Ramos (cell line): ENCODE results near the gene GALNT1.

ENCODE experiments used
- in situ Hi-C: fragments of 300-500 bp; cut with MboI; formaldehyde crosslinking; loops from one replicate; pipeline ENCODE4 v1.14.3; 2022; ENCODE audit warnings: low sequenced_read_pairs; ENCODE audit not compliant: unreplicated experiment

GALNT1 gene

DNA sequence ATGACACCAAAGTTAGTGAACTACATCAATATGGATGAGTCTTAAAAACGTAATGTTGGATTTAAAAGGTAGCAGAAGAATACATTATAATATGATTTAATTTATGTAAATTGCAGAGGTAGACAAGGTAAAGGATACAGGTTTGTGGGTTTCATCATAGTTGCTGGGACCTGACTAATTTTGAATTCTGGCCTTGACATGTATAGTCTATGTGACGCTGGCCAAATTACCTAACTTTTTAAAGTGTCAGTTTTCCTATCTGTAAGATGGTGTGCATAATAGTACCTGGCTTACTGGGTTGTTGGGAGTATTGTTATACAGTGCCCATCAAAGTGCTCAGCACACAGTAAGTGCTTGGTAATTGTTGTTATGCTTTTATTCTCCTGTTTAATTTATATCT is 34.5 kb downstream of the GALNT1 start:
- in situ Hi-C loops = no loop called here

DNA sequence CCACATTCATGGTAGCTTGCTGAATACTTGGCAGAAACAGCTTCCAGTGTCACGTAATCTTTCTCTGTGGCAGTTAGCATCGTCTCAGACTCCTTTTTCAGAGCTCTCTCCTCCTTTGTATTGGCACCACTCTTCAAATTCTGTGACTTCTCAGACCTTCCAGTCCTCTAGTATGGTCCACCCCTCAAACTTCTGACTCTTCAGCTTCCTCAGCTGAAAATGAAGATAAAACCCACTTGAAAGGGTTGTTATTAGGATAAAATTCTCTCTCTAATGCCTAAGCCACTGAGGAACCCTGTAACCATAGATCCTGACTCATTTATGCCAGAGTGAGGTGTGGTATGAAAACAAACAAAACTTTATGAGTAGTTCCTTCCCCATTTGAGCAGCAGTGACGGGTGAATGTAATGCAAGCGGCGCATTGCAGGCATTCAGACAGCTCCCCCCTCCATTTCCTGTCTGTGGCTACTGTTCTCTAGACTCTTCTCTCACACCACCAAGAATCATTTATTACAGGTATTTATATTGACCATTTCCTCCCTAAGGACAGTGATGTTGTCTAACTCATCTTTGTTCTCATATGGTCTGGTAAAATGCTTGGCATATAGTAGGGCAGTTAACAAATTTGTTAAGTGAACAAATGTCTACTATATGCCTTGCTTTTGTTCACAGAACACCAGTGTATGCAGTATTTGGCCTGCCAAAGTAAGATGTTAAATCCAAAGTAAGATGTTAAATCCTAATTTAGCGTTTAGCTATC is 35.3 kb downstream of the GALNT1 start:
- in situ Hi-C loops = no loop called here

DNA sequence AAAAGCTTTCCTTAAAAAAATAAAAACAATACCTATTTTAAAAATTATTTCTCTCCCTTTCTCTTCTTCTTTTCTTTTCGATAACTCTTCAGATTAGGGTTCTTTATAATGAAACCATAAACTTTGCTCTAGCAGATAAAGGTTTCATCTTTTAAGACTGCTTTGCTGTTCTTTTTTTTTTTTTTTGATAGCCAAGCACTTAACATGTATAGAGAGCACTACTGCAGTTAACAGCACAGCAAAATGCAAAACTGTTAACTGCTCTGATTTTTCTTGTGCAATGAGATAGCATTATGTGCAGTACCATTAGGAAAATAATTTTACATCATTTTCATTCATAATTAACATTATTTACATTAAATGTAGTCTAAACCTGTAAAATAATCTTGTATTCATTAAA is 36.3 kb downstream of the GALNT1 start:
- in situ Hi-C loops = no loop called here

DNA sequence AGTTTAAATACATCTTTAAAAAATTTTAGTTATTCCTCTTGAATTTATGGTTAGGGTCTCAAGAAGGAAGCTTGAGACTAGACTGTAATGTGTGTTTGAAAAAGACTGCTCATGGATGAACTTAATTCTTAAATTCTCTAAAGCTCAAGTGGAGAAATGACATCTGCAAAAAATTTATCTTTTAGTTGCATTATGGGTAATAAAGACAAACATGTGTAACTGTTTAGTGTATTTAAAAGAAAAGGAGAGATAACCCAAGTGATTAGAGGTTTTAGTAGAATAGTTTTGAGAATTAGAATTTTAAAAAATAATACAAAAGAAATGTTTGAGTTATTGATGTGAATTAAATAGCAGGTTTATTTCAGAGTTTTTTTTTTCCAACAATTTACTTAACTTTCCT is 36.7 kb downstream of the GALNT1 start:
- in situ Hi-C loops = no loop called here

DNA sequence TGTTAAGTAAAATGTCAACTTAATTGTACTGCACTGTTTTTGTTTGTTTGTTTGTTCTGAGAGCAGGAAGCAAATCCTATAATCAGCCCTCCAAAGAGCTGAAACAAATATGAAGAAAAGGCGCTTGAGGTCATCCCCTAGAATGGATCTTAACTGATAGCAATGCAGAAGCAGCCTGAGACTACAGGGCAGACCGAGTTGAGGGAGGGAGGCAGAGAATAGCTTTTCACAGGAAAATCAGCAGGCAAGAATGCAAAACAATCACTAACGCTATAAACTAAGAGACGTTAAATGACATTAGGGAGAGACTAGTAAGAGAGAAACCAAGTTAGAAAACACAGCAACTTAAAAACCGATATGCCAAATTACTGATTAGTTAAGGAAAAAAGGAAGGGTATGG is 37.2 kb downstream of the GALNT1 start:
- in situ Hi-C loops = no loop called here

DNA sequence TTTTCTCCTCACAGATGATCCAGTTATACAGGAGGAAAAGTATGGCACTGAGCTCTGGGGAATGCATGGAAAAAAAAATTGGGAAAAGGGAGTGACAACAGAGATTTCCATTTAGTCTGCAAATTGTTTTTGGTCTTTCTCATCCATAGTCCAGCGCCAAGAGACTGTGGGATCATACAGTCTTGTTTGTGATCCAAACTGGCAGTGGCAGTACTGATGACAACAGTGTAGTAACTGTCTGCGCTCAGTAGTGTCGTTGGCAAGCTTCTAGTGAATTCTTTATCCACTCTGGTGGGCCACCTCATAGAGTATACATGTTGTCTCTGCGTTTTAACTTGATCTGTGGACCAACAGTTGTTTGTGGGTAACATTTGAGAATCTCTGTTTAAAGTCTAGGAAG is 37.9 kb downstream of the GALNT1 start:
- in situ Hi-C loops = no loop called here

DNA sequence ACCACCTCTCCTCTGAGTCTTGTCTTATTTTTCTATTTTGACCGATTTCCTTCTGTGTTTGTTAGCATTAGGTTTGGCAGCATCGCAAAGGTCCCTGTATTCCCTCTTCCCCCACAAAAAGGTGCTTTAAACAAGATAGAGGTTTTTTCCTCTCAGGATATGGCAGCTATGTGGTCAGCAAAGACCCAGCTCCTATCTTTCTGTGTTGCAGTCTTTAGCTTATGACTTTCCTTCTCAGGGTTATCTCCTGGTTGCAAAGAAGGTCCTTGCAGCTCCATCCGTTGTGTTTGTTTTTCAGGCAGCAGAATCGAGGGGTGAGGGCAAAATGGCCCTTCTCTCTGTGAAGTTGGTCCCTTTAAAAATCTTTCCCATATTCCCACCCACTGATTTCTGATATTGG is 38.4 kb downstream of the GALNT1 start:
- in situ Hi-C loops = no loop called here

DNA sequence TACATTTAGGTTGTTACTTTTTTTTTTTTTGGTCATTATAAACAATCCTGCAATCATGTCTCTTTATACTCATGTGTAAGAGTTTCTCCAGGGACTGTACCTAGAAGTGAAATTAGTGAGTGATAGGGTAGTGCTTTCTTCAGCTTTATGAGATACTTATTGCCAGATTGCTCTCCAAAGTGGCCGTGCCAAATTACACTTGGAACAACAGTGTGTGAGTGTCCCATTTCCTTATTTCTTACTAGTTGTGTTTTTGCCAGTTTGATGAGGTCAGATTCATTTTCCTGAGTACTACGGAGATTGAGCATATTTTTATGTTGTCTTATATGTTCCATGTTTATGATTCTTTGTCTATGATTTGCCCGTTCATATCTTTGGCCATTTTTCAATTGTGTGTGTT is 39.2 kb downstream of the GALNT1 start:
- in situ Hi-C loops = no loop called here

DNA sequence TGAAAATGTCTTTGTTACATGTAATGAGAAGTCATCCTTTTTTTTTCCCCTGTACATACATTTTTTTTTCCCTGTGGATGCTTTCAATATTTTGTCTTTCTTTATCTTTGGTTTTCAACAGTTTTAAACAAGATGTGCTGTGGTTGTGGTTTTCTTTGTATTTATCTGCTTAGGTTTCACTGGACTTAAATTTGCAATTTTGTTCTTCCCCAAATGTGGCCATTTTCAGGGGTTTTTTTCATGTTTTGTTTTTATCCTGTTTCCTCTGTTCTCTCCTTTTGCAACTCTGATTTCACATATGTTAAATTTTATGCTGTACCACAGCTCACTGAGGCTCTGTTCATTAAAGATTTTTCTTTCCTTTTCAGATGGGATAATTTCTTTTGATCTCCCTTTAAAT is 41.7 kb downstream of the GALNT1 start:
- in situ Hi-C loops = no loop called here

DNA sequence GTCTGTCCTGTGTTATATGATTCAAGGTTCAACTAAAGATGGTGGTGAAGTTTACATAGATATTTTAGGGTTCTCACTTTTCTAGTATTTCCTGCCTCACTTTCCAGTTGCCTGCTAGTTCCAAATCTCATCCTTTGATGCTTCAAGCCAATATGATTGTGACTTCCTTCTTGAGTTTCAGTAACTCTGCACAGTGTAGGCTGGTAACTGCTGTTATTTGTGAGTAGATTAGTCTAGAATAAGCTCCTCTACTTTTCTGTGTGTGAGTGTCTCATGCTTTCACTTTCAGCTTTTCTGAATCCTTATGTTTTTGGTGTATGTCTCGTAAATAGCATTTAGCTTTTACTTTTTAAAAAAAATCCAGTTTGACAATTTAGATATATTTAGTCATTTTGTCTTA is 42.6 kb downstream of the GALNT1 start:
- in situ Hi-C loops = no loop called here

DNA sequence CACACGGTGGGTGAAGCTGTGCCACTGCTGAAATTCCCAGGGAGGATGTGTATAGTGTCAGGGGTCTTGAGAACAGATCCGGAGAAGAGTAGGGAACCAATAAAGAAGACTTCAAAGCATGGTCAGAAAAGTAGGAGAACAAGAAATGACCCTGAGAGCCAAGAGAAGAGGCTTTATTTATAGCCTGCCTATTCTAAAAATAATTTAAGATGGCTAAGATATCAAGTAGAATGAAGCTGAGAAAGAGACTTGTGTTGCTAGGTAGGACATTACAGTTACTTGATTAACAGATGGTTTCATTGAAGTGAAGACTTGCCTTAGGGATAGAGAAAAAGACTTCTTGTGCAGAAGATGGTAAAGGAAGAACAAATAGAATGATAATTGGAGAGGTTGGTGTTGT is 43.7 kb downstream of the GALNT1 start:
- in situ Hi-C loops = no loop called here

DNA sequence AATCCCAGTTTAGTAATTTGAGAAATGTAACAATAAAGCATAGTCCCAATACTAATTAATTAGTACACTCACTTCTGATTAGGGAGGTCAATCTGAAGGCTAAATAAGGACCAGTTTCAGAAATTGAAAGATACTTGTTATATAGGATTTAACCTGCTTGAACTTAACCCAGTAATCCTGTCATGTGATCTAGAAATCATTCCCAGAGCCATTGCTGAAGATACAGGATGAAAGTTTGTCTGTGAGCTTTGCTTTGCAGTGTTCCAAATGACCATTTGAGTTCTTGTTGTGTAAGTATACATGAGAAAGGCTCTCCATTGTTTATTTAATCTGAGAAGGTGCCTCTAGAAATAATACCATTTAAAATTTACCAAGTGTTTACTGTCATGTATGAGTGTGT is 52.2 kb downstream of the GALNT1 start:
- in situ Hi-C loops = no loop called here

DNA sequence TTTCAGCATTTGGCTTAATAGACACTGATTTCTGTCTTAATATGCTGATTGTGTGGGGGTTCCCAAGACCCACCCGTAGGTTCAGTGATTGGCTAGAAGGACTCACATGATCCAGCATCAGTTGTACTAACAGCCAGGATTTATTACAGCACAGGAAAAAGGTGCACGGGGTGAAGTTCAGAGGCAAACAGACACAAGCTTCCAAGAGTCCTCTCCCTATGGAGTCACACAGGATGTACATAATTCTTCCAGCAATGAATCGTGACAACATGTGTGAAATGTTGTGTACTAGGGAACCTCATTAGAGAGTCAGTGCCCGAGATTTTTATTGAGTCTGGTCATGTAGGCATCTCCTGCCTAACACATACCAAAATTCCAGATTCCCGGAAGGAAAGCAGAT is 52.8 kb downstream of the GALNT1 start:
- in situ Hi-C loops = no loop called here

DNA sequence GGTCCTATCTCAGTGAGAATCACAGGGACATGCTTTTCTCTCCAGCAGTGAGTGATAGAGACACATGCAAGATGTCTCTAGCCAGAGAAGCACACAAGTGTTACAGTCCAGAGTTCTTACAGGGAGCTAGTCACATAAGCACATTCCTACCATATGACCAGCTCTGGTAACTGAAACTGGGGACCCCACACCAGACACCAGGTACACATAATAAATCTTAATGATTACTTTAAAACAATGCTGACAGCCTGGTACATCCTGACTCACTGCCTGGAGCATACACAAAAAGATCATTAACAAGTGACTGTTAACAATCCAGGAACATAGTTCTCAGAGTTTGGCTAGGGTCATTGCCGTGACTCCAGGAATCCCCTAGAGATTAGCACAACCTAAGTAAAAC is 53.6 kb downstream of the GALNT1 start:
- in situ Hi-C loops = no loop called here

DNA sequence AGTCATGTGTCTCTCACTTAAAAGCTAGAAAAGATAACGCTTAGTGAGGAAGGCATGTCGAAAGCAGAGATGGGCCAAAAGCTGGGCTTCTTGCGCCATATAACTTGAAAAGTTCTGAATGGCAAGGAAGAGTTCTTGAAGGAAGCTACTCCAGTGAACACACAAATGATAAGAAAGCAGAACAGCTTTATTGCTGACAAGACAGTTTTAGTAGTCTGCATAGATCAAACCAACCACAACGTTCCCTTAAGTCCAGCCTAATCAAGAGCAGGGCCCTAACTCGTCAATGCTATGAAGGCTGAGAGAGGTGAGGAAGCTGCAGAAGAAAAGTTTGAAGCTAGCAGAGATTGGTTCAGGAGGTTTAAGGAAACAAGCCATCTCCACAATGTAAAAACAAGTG is 55.7 kb downstream of the GALNT1 start:
- in situ Hi-C loops = no loop called here

DNA sequence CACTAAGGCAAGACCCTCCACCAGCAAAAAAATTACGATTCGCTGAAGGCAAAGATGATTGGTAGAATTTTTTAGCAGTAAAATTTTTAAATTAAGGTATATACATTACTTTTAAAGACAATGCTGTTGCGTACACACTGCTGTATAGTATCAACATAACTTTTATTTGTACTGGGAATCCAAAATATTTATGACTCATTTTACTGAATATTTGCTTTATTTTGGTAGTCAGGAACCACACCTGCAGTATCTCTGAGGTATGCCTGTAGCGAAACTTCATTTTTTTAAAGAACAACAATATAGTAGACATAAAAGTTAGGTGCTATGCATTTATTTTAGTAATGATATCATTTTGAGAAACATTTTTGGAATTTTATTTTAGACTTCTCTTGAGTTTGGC is 57.8 kb downstream of the GALNT1 start:
- in situ Hi-C loops = no loop called here

DNA sequence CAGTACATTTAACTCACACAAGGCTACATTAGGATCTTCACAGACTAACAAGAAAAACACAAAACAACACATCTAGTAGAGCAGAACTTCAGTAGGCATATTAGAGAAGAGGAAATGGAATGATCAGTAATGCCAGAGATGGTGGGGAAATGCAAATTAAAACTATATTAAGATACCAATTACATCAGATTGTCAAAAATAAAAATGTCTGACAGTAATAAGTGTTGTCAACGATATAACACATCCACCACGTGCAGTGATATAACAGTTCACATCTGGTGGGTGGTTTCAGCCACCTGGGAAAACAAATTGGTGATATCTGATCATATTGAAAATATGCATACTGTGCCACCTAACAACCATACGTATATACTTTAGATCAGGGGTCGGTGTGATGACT is 59.9 kb downstream of the GALNT1 start:
- in situ Hi-C loops = no loop called here

DNA sequence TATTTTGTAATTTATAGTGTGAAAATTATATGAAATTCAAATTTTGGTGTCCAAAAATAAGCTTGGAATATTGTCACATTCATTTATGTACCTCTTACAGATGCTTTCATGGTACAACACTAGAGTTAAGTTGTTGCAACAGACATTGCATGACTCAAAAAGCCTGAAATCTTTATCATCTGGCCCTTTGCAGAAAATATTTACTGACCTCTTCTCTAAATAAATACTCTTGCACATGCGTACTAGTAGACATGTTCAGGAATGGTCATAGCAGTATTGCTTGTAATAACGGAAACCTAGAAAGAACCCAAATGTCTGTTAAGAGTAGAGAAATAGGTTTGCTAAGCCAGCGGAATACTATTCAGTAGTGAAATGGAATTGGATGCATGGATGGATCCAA is 60.4 kb downstream of the GALNT1 start:
- in situ Hi-C loops = no loop called here

DNA sequence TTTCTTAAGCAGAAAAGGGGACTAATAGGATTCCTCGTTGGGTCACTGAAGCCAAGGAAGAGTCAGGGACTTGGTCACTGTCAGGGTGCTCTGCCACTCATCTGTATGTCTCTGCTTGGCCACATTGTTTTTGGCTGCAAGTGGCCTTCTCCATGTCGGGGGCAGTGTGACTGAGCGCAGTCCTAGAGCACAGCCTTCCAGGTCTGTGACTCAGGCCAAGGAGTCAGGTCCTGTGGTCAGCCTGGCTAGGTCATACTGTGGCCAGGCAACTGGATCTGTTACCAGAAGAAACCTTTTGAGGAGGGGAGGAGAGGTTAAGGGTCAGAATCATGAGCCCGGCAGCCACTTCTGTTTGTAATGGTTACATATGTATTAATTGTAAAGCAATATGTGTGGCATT is 61.3 kb downstream of the GALNT1 start:
- in situ Hi-C loops = no loop called here

DNA sequence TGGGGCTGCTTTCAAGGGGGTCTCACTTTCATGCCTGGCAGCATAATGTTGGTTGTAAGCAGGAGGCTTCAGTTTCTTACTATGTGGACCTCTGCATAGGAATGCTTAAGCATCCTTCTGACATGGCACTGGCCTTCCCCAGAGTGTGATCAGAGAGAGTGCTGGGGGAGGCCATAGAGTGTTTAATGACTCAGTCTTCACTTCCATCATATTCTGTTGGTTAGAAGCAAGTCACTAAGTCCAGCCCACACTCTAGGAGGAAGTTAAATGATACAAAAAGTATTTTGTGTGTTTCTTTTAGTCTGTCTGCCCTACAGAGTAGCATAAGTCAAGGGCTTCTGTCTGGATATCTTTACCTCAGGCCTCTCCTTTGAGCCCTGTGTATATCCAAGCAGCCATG is 64.9 kb downstream of the GALNT1 start:
- in situ Hi-C loops = no loop called here

DNA sequence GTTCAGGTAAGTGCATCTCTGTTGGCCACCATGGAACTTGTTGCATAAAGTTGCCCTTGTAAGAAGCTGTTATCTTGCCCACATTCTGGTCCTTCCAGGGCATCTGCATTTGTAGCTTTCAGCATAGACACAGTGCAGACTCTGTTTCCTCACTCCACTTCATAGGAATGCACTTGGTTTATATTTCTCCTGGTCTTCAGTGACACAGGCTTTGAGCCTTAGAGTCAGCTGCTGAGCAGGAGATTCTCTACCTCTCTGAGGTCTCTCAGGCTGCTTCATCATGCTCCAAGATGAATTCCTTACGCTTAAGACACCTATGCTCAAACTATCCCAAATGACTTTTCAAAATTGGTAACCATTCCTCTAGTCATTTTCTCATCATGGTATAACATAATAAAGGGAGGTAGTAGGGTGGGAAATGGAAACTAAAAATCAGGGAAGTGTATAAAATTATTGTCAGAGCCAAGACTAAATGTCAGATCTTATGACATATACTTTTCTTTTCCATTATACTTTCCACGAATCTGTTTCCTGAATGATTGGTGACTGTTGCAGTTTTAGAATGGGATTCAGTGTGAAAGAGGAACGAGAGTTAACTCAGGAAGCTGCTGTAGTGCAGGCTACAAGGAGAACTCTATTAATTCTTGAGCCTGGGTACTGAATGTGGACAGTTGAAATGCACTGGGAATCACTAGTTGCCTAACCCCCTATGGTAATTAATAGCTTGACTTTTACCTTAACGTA is 72.0 kb downstream of the GALNT1 start:
- in situ Hi-C loops = no loop called here

DNA sequence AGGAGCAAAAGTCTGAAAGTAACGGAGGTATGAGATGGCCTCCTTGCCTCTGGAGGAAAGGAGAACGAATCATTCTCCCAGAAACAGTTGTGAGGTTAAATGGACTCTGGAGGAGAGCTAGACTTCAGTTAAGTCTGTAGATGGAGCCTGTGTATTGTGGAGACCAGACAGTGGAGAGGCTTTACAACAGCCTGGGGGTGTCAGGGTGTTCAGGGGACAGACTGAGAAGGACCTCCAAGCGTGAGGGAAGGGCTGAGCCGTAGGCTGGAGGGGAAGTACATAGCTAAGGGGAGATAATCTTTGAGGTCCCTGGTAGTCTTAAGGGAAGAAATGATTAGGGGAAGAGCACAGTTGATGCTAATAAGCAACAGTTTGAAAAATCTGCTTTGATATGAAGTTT is 76.6 kb downstream of the GALNT1 start:
- in situ Hi-C loops = no loop called here
